HG03097 (cell line): Measurements from ENCODE around the gene KLHL14.
A peak's percentile ranks its signal among the peaks of the same experiment; 100 is the strongest.
"Not testable (repeated sequence)": the region's sequence is repeated elsewhere in the genome, so short reads cannot be mapped to it uniquely, and the experiment has no call there.

ENCODE experiments used
- ATAC-seq: cut with Tn5 transposase; IDR thresholded peaks from one replicate; pipeline ENCODE4 v1.9.1; 2021; ENCODE audit not compliant: unreplicated experiment, low FRiP score

The KLHL14 gene

GRCh38 chr18:32772581-32773381 lies at the start of gene KLHL14:
Gene KLHL14 (minus strand): TSS chr18:32773023. CDS start chr18:32770591, 2,432 bp downstream.
- ATAC-seq: no peak

GRCh38 chr18:32822197-32822596 lies 49.4 kb upstream of the KLHL14 start:
- ATAC-seq: no peak

GRCh38 chr18:32815881-32816280 lies 43.1 kb upstream of the KLHL14 start:
- ATAC-seq: no peak

GRCh38 chr18:32812342-32812741 lies 39.5 kb upstream of the KLHL14 start:
- ATAC-seq: no peak

- no peak for ATAC-seq
These were observed 37.5 kb upstream of the KLHL14 start for GRCh38 chr18:32810314-32810713.

GRCh38 chr18:32805354-32805753 lies 32.5 kb upstream of the KLHL14 start:
- ATAC-seq: no peak

- no peak for ATAC-seq
These were observed 31.5 kb upstream of the KLHL14 start for GRCh38 chr18:32804134-32804888.

GRCh38 chr18:32803568-32803967 lies 30.7 kb upstream of the KLHL14 start:
- peak; percentile 95 for ATAC-seq

GRCh38 chr18:32802591-32803451 lies 30.0 kb upstream of the KLHL14 start:
- ATAC-seq: peak; percentile 57

- no peak for ATAC-seq
These were observed 28.4 kb upstream of the KLHL14 start for GRCh38 chr18:32801228-32801627.

- ATAC-seq: no peak
These were observed 25.6 kb upstream of the KLHL14 start for GRCh38 chr18:32798209-32798960.

- not testable (repeated sequence) for ATAC-seq
These were observed 21.8 kb upstream of the KLHL14 start for GRCh38 chr18:32794667-32795066.

GRCh38 chr18:32779010-32779409 lies 6.2 kb upstream of the KLHL14 start:
- ATAC-seq: no peak

- ATAC-seq: no peak
These were observed 4.2 kb upstream of the KLHL14 start for GRCh38 chr18:32777049-32777448.

GRCh38 chr18:32776561-32776960 lies 3.7 kb upstream of the KLHL14 start:
- ATAC-seq: no peak

- no peak for ATAC-seq
These were observed 2.8 kb upstream of the KLHL14 start for GRCh38 chr18:32775628-32776027.

- no peak for ATAC-seq
These were observed 524 bp upstream of the KLHL14 start for GRCh38 chr18:32773382-32773712.

- ATAC-seq: no peak
These were observed 797 bp downstream of the KLHL14 start for GRCh38 chr18:32771871-32772580.

GRCh38 chr18:32771169-32771751 lies 1.6 kb downstream of the KLHL14 start:
- no peak for ATAC-seq
